Measurements from ENCODE around the gene BHLHE41.

DNA sequence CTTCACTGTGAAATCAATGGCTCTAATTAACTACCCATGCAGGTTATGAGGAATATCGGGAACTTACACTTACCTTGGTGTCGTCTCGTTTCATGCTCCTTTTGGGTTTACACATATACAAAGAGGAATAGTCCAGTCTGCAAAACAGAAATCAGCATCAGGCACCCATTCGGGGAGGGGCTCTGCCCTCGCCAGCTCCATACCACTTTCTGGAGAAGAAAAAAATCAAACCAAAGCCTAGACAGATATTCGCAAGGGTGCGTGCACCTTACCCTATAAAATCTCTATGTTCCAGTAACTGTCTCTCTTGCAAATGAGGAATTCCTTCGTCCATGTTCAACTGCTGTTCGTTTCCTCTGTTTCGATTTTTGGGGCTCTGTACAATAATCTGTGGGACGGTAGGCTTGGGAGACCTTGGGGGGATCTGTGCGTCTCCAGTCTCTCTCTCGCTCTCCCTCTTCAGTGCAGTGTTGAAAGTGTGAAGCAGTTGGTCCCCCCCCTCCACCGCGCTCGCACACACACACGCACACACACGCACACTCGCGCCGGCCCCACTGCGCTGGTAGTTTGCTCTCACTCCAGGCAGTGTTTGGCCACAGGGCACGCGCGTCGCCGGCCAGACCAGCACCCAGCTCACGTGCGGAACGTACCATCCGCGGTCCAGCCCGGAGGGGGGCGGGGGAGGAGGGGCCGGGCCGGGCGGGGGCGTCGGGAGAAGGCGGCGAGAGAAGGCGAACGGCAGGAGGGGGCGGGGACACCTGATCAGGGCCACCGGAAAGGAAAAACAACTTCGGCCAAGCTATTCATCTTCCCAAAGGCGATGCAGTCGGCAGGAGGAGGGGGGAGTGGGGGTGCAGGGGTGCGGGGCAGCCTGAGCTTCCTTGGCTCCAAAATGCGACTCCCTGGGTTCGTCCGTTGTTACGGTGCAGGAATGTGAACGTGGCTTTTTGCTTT, at the start of gene BHLHE41:
- TF ChIP-seq, protein P1, sequence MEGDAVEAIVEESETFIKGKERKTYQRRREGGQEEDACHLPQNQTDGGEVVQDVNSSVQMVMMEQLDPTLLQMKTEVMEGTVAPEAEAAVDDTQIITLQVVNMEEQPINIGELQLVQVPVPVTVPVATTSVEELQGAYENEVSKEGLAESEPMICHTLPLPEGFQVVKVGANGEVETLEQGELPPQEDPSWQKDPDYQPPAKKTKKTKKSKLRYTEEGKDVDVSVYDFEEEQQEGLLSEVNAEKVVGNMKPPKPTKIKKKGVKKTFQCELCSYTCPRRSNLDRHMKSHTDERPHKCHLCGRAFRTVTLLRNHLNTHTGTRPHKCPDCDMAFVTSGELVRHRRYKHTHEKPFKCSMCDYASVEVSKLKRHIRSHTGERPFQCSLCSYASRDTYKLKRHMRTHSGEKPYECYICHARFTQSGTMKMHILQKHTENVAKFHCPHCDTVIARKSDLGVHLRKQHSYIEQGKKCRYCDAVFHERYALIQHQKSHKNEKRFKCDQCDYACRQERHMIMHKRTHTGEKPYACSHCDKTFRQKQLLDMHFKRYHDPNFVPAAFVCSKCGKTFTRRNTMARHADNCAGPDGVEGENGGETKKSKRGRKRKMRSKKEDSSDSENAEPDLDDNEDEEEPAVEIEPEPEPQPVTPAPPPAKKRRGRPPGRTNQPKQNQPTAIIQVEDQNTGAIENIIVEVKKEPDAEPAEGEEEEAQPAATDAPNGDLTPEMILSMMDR (IDR thresholded peaks at IDR 0.05; ENCODE audit: poor library complexity) = no peak
- TF ChIP-seq EZH2phosphoT487 (IDR thresholded peaks at IDR 0.05; ENCODE audit: low read depth, severe bottlenecking, unreplicated experiment) (no peak), EZH2 (IDR thresholded peaks at IDR 0.05; ENCODE audit: borderline replicate concordance) (peak; percentile 24)

Measured in hepatocyte (in vitro differentiated cells).